Measurements from ENCODE around the gene SREK1. TPM values are rescaled to one million over a fixed set of nuclear protein-coding genes. Genes with fewer than 3 reads are reported as not detected.
"Not testable (repeated sequence)": the region's sequence is repeated elsewhere in the genome, so short reads cannot be mapped to it uniquely, and the experiment has no call there.

SREK1 gene
- total RNA-seq, 1 donor from 2014 or later, result 31.6 TPM

DNA sequence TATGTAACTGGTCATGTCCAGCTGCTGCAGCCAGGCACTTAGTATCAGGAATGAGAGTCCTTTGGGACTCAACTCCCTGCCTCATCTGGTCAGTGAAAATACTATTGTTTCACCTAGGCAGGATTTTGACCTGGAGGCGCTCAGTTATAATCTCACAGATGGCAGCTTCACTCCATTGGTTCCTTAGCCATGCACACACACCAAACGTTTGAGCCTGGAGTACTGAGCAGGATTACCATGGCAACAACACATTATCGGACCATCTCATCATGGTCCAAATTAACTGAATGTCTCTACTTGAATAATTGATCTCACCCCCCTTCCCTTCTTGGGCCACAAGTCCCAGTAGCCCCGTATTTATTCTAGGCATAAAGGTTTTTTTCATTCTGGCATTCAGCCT lies 15.0 kb upstream of the SREK1 start:
- Histone ChIP-seq H3K4me3 (no peak overlapping the region), H3K27ac (no peak overlapping the region), H3K9me3 (no peaks in the 10 kb centered on the region), H3K36me3 (no peaks in the 10 kb centered on the region), H3K27me3 (no peaks in the 10 kb centered on the region), H3K4me1 (no peaks in the 10 kb centered on the region)
- no peak for DNase-seq (ENCODE audit: low spot score in 2 of 2)
- TF ChIP-seq CTCF (IDR thresholded peaks at IDR 0.05), result no peak
- intact Hi-C loops (cut with DNase I), result no loop called here

DNA sequence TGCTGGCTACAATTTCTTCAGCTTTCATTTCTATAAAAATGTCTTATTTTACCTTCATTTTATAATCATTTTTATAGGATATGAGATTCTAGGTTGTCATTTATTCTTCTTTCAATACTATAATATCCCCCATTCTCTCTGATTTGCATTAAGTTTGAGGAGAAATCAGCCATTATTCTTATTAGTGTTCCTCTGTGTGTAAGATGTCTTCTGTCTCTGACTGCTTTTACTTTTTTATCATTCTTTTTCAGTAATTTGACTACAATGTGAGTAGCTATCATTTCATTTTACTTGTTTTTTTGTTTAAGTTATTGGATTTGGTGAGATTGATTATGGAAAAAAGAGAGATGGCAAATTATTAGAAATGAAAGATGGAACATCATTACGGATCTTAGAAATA lies 13.6 kb upstream of the SREK1 start:
- Histone ChIP-seq H3K4me1 (no peaks in the 10 kb centered on the region), H3K4me3 (no peak overlapping the region), H3K27me3 (no peaks in the 10 kb centered on the region), H3K27ac (no peak overlapping the region), H3K9me3 (no peaks in the 10 kb centered on the region), H3K36me3 (no peaks in the 10 kb centered on the region)
- TF ChIP-seq CTCF (IDR thresholded peaks at IDR 0.05), result no peak
- intact Hi-C loops (cut with DNase I), result no loop called here
- no peak for DNase-seq (ENCODE audit: low spot score in 2 of 2)

DNA sequence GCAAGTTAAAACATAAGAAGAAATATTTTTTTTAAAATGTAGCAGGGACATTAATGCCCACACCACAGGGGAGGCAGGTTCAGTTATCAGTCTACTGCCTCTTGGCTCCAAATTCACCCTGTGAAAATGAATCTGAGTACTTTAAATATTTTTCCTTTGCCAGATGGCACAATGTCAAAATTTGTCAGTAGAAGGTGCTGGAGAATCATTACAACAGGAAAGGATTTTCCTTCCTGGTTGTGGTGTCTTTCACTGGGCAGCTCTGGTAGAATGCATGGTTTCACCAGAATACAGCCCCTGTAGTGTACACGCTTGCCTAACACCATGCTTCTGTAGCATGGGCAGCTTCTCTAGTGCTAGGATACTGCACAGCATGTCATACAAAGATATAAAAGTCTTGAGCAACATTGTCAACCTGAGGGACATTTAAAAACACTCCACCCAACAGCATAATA lies 9.7 kb upstream of the SREK1 start:
- no peak for TF ChIP-seq CTCF (IDR thresholded peaks at IDR 0.05)
- no peaks in the 10 kb centered on the region for H3K36me3 ChIP-seq
- intact Hi-C loops (cut with DNase I), result no loop called here

GRCh38 chr5:66136053-66136452 lies 8.0 kb upstream of the SREK1 start:
- H3K4me3 ChIP-seq, result no peak overlapping the region
- no peak for TF ChIP-seq CTCF (IDR thresholded peaks at IDR 0.05)

More for the DNA sequence above, 9.7 kb upstream of the SREK1 start:
- Histone ChIP-seq H3K27ac (no peak overlapping the region), H3K9me3 (no peaks in the 10 kb centered on the region), H3K4me1 (no peaks in the 10 kb centered on the region), H3K4me3 (no peak overlapping the region), H3K27me3 (no peaks in the 10 kb centered on the region)
- no peak for DNase-seq (ENCODE audit: low spot score in 2 of 2)

DNA sequence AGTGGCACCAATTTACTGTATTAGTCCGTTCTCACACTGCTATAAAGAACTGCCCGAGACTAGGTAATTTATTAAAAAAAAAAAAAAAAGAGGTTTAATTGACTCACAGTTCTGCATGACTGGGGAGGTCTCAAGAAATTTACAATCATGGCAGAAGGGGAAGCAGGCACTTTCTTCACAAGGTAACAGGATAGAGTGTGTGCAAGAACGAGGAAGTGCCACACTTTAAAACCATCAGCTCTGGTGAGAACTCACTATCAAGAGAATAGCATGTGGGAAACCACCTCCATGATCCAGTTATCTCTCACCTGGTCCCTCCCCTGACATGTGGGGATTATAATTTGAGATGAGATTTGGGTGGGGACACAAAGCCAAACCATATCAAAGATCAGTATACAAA lies 7.2 kb upstream of the SREK1 start:
- H3K4me3 ChIP-seq; H3K4me1 ChIP-seq; H3K27me3 ChIP-seq; H3K36me3 ChIP-seq; H3K9me3 ChIP-seq; DNase-seq (ENCODE audit: low spot score in 2 of 2); H3K27ac ChIP-seq; intact Hi-C loops (cut with DNase I): not testable (repeated sequence)

More at GRCh38 chr5:66136053-66136452, 8.0 kb upstream of the SREK1 start:
- DNase-seq (ENCODE audit: low spot score in 2 of 2), result no peak
- H3K4me1 ChIP-seq, result no peaks in the 10 kb centered on the region
- no peak overlapping the region for H3K27ac ChIP-seq
- intact Hi-C loops (cut with DNase I), result no loop called here
- no peaks in the 10 kb centered on the region for H3K9me3 ChIP-seq
- H3K36me3 ChIP-seq, result no peaks in the 10 kb centered on the region
- H3K27me3 ChIP-seq, result no peaks in the 10 kb centered on the region

GRCh38 chr5:66138637-66139317 lies 5.3 kb upstream of the SREK1 start:
- H3K27ac ChIP-seq, result no peak overlapping the region
- H3K4me1 ChIP-seq, result peaks cover 0 to 5% of the 10 kb centered on the region in 2 donors
- no peak for TF ChIP-seq CTCF (IDR thresholded peaks at IDR 0.05)
- H3K4me3 ChIP-seq, result no peak overlapping the region
- intact Hi-C loops (cut with DNase I), result no loop called here
- no peaks in the 10 kb centered on the region for H3K27me3 ChIP-seq
- DNase-seq (ENCODE audit: low spot score in 2 of 2), result no peak
- no peaks in the 10 kb centered on the region for H3K9me3 ChIP-seq
- H3K36me3 ChIP-seq, result no peaks in the 10 kb centered on the region

Data from ascending aorta (tissue), 2 donors.